Measurements from ENCODE around the gene COL6A5.

GRCh38 chr3:130378677-130379191 is 33.3 kb downstream of the COL6A5 start:
- no peak for TF ChIP-seq CTCF (conservative IDR thresholded peaks at IDR 0.05; ENCODE audit: low read depth, low read length)
- no peak for TF ChIP-seq EZH2 (IDR thresholded peaks at IDR 0.05; ENCODE audit: borderline replicate concordance, low read depth, low read length, poor library complexity, severe bottlenecking)

Measured in A673 (cell line).